PC-3 (cell line): Measurements from ENCODE around the gene SLC39A11. TPM values are rescaled to one million over a fixed set of nuclear protein-coding genes. Genes with fewer than 3 reads are reported as not detected.

Experiments
- ATAC-seq: fragments of 200-7000 bp; cut with Tn5 transposase; 2 replicates; pipeline ENCODE4 v1.9.1; 2020; ENCODE audit warnings: mild to moderate bottlenecking, moderate library complexity
- BruUV-seq: library from RNA; stranded (reverse); fragments of 400-500 nt; replicated peaks from 2 replicates; lab custom pipeline; 2021; lab: Mats Ljungman, UMichigan
- CTCF ChIA-PET: fragments of 300-600 bp; sonication (Branson Sonifier 250); formaldehyde crosslinking; loops from one replicate; lab custom pipeline; 2022; ENCODE audit warnings: antibody characterized with exemption; lab: Charles Lee
- POLR2A ChIA-PET: fragments of 300-600 bp; sonication (Branson Sonifier 250); formaldehyde crosslinking; loops from one replicate; lab custom pipeline; 2022; ENCODE audit warnings: antibody characterized with exemption; ENCODE audit not compliant: unreplicated experiment; lab: Charles Lee
- DNase-seq: peaks from one replicate; pipeline ENCODE4 v3.0.0-alpha.2; 2015
- H2AFZ ChIP-seq: fragments of 300-600 bp; sonication (generic); 2 replicates; pipeline ENCODE4 v1.6.0; 2016; ENCODE audit warnings: antibody characterized with exemption, low read length
- H3F3A ChIP-seq: fragments of 300-600 bp; sonication (generic); one replicate; pipeline ENCODE4 v1.6.0; 2017; ENCODE audit warnings: antibody characterized with exemption, low read length, control low read depth, mild to moderate bottlenecking; ENCODE audit not compliant: unreplicated experiment
- H3K27ac ChIP-seq: fragments of 300-600 bp; sonication (generic); 2 replicates; pipeline ENCODE4 v1.5.1; 2016; ENCODE audit warnings: mild to moderate bottlenecking, low read length
- H3K27me3 ChIP-seq: fragments of 300-600 bp; sonication (generic); 2 replicates; pipeline ENCODE4 v1.6.1; 2016; ENCODE audit warnings: low read length, mixed read lengths
- H3K36me3 ChIP-seq: fragments of 300-600 bp; sonication (generic); 2 replicates; pipeline ENCODE4 v1.6.1; 2016; ENCODE audit warnings: low read depth, mixed run types, low read length, mixed read lengths
- H3K4me1 ChIP-seq: fragments of 300-600 bp; sonication (generic); 2 replicates; pipeline ENCODE4 v1.5.1; 2016; ENCODE audit warnings: low read length; ENCODE audit not compliant: insufficient read depth
- H3K4me2 ChIP-seq: fragments of 300-600 bp; sonication (generic); 2 replicates; pipeline ENCODE4 v1.6.0; 2016; ENCODE audit warnings: low read length
- H3K4me3 ChIP-seq: fragments of 300-600 bp; sonication (generic); 2 replicates; pipeline ENCODE4 v1.5.1; 2016; ENCODE audit warnings: mild to moderate bottlenecking, low read length, mixed read lengths
- H3K79me2 ChIP-seq: fragments of 300-600 bp; sonication (generic); 2 replicates; pipeline ENCODE4 v1.6.1; 2017; ENCODE audit warnings: low read length, mixed read lengths
- H3K9ac ChIP-seq: fragments of 300-600 bp; sonication (generic); 2 replicates; pipeline ENCODE4 v1.6.0; 2016; ENCODE audit warnings: mild to moderate bottlenecking, low read length
- H3K9me2 ChIP-seq: fragments of 300-600 bp; sonication (generic); replicated peaks from 2 replicates; pipeline ENCODE4 v1.6.1; 2016; ENCODE audit warnings: mixed run types, low read length, mixed read lengths
- H3K9me3 ChIP-seq: fragments of 300-600 bp; sonication (generic); 2 replicates; pipeline ENCODE4 v1.6.1; 2016; ENCODE audit warnings: low read length, mixed read lengths
- H4K20me1 ChIP-seq: fragments of 300-600 bp; sonication (generic); 2 replicates; pipeline ENCODE4 v1.6.1; 2016; ENCODE audit warnings: low read length, mixed read lengths
- EZH2 ChIP-seq: fragments of 300-600 bp; sonication (generic); IDR thresholded peaks from one replicate; pipeline ENCODE4 v1.6.1; 2017; ENCODE audit warnings: antibody characterized with exemption, mild to moderate bottlenecking, low read length; ENCODE audit not compliant: unreplicated experiment
- EZH2phosphoT487 ChIP-seq: fragments of 300-600 bp; sonication (generic); IDR thresholded peaks from 2 replicates; pipeline ENCODE4 v1.6.1; 2018; ENCODE audit warnings: mild to moderate bottlenecking, antibody characterized with exemption, low read length, borderline replicate concordance
- intact Hi-C: fragments of 100-400 bp; cut with micrococcal nuclease; formaldehyde crosslinking; loops from 2 replicates; pipeline ENCODE4 v1.9.0; 2023
- total RNA-seq: library from RNA; depleted of rRNA; stranded (reverse); fragments of >200 nt; gene quantifications from 2 replicates; pipeline ENCODE4 v1.2.3, GENCODE V29; 2014
- TF ChIP-seq, protein P1 (sequence below): fragments of 300-600 bp; sonication (generic); conservative IDR thresholded peaks from 2 replicates; pipeline ENCODE4 v1.5.1; 2017; ENCODE audit warnings: antibody characterized with exemption, low read depth, mild to moderate bottlenecking, low read length

SLC39A11 gene
- total RNA-seq, 1 experiment from 2014 or later, result 37.7 TPM

DNA sequence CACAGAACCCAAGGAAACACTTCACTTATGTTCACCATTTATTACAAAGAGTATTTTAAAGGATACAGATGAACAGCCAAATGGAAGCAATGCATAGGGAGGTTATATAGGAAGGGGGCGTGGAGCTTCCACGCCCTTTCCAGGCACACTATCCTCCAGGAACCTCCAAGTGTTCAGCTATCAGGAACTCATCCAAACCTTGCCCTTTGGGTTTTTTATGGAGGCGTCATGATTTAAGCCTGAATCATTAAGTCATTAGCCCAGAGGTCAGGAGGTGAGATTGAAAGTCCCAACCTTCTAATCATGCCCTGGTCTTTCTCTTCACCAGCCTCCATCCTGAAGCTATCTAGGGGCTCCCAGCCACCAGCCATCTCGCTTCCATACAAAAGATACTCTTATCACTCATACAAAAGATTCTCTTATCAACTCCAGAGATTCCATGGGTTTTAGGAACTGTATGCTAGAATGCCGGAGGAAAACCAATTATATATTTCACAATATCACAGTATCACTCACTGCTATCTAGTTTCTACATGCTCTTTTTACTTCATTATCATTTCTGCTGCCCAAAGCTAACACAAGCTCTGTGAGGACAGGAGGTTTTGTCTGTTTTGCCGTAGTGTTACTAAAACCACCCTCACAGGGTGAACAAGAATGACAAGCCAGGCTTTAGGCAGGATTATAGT lies 213.4 kb downstream of the SLC39A11 start:
- Histone ChIP-seq H3K4me1 (no peaks in the 10 kb centered on the region), H3K9me2 (no peaks in the 10 kb centered on the region), H3K27ac (no peak overlapping the region), H3K4me2 (no peak overlapping the region), H2AFZ (no peak overlapping the region), H3K9me3 (peaks cover 34% of the 10 kb centered on the region), H3F3A (no peaks in the 10 kb centered on the region), H3K27me3 (no peaks in the 10 kb centered on the region), H3K36me3 (peaks cover 46% of the 10 kb centered on the region), H3K79me2 (no peaks in the 10 kb centered on the region), H4K20me1 (no peaks in the 10 kb centered on the region), H3K4me3 (no peak overlapping the region), H3K9ac (no peak overlapping the region)
- DNase-seq (no peak), ATAC-seq (no peak)
- TF ChIP-seq EZH2phosphoT487 (no peak), EZH2 (no peak)
- TF ChIP-seq, protein P1, sequence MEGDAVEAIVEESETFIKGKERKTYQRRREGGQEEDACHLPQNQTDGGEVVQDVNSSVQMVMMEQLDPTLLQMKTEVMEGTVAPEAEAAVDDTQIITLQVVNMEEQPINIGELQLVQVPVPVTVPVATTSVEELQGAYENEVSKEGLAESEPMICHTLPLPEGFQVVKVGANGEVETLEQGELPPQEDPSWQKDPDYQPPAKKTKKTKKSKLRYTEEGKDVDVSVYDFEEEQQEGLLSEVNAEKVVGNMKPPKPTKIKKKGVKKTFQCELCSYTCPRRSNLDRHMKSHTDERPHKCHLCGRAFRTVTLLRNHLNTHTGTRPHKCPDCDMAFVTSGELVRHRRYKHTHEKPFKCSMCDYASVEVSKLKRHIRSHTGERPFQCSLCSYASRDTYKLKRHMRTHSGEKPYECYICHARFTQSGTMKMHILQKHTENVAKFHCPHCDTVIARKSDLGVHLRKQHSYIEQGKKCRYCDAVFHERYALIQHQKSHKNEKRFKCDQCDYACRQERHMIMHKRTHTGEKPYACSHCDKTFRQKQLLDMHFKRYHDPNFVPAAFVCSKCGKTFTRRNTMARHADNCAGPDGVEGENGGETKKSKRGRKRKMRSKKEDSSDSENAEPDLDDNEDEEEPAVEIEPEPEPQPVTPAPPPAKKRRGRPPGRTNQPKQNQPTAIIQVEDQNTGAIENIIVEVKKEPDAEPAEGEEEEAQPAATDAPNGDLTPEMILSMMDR, result no peak
- BruUV-seq, result no TSS peak
- intact Hi-C loops, result no loop called here
- ChIA-PET CTCF (no interaction called here), POLR2A (no interaction called here)

DNA sequence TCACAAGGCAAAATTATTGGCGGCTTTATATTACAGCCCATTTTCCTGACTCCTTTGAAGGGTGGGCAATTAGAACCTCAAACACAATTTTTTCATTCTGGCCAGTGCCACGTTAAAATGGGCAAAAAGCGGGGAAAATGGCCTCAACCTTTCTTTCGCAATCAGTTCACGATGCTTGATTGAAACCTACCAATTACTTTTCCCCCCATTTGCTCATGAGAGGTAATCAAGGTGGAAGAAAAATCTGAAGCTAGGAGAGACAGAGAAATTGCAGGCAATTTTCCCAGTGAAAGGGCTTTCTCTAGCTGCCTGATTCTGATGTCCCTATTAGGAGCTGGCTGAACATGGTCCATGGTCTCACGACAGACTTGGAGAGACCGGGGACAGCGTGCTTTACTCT lies 215.1 kb downstream of the SLC39A11 start:
- POLR2A ChIA-PET, result no interaction called here
- peaks cover 34% of the 10 kb centered on the region for H3K9me3 ChIP-seq

DNA sequence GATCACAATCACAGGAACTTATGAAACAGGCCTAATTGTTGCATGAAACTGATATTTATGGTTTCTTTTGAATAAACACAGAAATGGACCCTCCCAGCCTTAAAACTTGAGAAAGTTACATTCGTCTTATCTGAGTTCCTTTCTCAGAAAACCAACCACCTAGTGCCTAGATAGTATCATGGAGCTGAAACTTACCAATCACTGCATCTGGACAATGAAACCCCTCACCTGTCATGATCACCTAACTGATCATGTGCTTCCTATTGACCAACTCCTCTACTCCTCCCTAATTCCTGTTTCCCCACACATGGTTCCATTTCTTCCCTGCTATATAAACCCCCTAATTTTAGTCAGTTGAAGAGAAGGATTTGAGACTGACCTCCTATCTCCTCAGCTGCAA lies 216.1 kb downstream of the SLC39A11 start:
- Histone ChIP-seq H3K36me3 (peaks cover 37% of the 10 kb centered on the region), H2AFZ (no peak overlapping the region), H3K4me1 (no peaks in the 10 kb centered on the region), H3K9ac (no peak overlapping the region), H3K4me3 (no peak overlapping the region), H3K9me3 (peaks cover 34% of the 10 kb centered on the region), H3F3A (no peaks in the 10 kb centered on the region), H3K9me2 (no peaks in the 10 kb centered on the region), H4K20me1 (no peaks in the 10 kb centered on the region), H3K27me3 (no peaks in the 10 kb centered on the region), H3K79me2 (no peaks in the 10 kb centered on the region), H3K4me2 (no peak overlapping the region), H3K27ac (no peak overlapping the region)
- DNase-seq (no peak), ATAC-seq (no peak)
- POLR2A ChIA-PET, result no interaction called here
- TF ChIP-seq EZH2phosphoT487 (no peak), EZH2 (no peak)
- TF ChIP-seq, protein P1, result no peak
- CTCF ChIA-PET, result no interaction called here
- intact Hi-C loops, result no loop called here
- BruUV-seq, result no TSS peak

More for the DNA sequence above, 215.1 kb downstream of the SLC39A11 start:
- CTCF ChIA-PET, result no interaction called here
- Histone ChIP-seq H3K36me3 (peaks cover 41% of the 10 kb centered on the region), H3K27me3 (no peaks in the 10 kb centered on the region), H3K4me3 (no peak overlapping the region), H3K4me2 (no peak overlapping the region), H3K79me2 (no peaks in the 10 kb centered on the region), H3K4me1 (no peaks in the 10 kb centered on the region), H3F3A (no peaks in the 10 kb centered on the region), H3K9ac (no peak overlapping the region), H4K20me1 (no peaks in the 10 kb centered on the region), H3K27ac (no peak overlapping the region), H3K9me2 (no peaks in the 10 kb centered on the region), H2AFZ (no peak overlapping the region)
- TF ChIP-seq EZH2phosphoT487 (no peak), EZH2 (no peak)
- TF ChIP-seq, protein P1, result no peak
- no TSS peak for BruUV-seq
- ATAC-seq (no peak), DNase-seq (no peak)
- intact Hi-C loops, result no loop called here
